Inflammatory macrophage treated with lipopolysaccharide for 4 hours (primary cell): ENCODE measurements around the gene PTPRE.

Experiments used
- DNase-seq: peaks from one replicate; pipeline ENCODE4 v3.0.0-alpha.2; 2020

The PTPRE gene

DNA sequence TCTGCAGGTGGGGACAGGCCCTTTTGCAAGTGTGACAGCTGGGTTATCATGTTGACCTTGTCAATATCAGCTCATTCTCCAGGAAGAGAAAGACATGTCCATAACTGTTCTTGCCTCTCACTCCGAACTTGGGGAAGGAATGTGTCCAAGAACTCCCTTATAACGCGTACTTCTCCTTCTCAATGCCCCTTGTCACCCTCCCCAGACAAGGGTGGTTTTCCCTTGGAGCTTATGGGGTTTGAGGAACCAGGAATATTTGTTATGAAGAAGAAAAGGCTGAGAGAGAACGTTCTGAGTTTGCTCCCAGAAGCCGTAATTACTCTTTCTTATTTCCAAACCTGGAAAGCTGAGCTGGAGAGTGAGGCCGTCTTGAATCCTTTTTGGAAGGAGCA lies 141.9 kb downstream of the PTPRE start:
- no peak for DNase-seq

DNA sequence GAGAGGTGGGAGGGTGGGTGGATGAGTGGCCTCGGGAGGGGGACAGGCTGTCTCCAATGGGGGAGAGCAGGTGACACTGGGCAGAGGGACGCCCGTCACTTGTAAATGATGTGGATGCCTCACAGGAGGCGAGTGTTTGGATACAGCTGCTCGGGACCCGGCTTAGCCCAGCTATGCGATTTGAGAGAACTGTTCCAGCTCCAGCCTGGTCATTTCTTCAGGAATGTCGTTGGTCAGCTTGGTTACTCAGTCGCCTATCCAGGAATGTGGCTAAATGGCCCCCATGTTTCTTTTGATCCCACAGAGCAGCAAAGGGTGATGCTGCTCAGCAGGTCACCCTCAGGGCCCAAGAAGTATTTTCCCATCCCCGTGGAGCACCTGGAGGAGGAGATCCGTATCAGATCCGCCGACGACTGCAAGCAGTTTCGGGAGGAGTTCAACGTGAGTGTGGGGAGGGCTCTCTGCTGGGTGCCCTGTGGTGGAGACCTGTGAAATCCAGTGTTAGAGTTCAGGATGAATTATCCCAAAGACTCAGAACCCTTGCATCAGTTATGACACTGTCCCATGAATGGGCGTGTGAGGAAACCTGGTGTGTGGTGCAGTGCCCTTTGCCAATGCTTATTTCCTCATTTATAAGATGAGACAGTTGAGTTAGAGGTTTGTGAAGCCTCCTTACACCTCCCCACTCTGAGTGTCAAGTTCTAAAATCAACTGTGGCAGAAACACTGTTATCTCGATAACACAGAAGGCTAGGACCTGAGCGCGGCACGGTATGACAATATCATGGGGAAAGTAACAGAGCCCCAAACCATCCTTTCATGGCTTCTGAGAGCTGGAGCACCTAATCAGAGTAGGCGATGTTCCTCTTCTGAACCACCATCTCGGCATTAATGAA lies 142.6 kb downstream of the PTPRE start:
- DNase-seq = peak; percentile 92

DNA sequence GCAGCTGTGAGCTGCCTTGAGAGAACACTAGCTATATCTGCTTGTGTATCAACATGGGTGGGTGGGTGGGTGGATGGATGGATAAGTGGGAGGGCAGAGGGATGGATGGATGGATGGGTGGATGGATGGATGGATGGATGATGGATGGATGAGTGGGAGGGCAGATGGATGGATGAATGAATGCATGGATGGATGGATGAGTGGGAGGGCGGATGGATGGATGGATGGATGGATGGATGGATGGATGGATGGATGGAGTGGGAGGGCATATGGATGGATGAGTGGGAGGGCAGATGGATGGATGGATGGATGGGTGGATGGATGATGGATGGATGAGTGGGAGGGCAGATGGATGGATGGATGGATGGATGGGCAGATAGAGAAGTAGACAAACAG lies 143.2 kb downstream of the PTPRE start:
- DNase-seq = no peak

DNA sequence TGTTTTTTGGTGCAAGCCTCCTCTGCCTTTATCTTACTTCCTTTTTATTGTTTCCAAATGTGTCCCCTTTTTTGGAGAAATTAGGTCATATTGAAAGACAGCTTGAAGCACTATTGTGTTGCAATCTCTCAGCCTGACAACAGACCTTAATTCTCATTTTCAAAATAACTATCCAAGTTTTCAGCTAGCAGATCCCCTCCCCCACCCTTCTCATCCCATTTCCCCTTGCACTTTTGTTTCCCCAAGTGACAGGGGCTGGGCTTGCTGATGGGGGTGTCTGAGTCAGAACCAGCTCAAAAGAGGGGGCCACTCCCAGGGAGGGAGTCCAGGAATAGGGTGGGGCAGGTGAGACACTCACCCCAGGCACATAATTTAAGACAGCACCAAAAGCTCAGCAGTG lies 144.0 kb downstream of the PTPRE start:
- DNase-seq = peak; percentile 96

DNA sequence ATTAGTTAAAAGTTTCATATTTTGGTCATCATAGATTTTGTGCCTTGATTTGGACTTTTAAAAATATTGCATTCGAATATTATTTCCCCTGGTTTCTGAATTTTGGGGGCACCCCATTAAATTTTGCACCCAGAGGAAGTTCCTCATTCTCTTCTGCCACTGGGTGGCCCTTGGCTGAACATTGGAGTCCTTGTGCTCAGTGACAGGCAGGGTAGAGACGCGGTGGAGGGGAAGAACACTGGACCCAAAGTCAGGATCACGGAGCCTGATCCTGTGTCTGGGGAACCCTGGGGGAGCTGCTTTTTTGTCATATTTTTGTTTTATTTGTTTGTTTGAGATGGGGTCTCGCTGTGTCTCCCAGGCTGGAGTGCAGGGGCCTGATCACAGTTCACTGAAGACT lies 144.6 kb downstream of the PTPRE start:
- peak; percentile 39 for DNase-seq

DNA sequence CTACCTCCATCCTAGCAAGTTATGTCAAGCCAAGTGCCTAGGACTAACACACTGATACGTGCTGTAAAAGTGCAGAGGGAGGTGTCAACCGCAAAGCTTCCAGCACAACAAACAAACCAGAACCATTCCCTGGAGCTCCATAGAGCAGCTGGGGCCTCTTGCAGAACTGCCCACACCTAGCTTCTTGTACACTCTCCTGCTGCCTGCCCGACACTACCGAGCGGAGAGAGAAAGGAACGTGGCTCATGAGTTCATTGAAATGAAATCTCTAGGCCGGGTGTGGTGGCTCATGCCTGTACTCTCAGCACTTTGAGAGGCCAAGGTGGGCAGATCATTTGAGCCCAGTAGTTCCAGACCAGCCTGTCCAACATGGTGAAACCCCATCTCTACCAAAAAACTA lies 145.8 kb downstream of the PTPRE start:
- no peak for DNase-seq

DNA sequence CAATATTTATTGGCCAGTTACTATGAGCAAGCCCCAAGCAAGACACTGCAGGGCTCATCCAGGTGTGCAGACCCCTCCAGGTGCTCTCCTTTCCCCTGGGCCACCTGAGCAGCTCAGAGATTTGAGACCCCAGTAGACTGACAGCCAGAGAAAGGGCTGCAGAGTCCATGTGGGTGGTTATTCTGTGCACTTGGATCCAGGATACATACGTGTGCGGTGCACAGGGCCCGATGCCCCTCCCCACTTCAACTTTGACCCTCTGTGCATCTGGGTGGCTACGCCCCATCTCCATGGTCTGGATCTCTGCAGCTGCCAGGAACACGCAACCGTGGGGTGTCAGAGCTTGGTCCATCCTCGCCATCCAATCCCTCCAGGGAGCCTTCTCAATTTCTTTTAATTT lies 146.5 kb downstream of the PTPRE start:
- no peak for DNase-seq

DNA sequence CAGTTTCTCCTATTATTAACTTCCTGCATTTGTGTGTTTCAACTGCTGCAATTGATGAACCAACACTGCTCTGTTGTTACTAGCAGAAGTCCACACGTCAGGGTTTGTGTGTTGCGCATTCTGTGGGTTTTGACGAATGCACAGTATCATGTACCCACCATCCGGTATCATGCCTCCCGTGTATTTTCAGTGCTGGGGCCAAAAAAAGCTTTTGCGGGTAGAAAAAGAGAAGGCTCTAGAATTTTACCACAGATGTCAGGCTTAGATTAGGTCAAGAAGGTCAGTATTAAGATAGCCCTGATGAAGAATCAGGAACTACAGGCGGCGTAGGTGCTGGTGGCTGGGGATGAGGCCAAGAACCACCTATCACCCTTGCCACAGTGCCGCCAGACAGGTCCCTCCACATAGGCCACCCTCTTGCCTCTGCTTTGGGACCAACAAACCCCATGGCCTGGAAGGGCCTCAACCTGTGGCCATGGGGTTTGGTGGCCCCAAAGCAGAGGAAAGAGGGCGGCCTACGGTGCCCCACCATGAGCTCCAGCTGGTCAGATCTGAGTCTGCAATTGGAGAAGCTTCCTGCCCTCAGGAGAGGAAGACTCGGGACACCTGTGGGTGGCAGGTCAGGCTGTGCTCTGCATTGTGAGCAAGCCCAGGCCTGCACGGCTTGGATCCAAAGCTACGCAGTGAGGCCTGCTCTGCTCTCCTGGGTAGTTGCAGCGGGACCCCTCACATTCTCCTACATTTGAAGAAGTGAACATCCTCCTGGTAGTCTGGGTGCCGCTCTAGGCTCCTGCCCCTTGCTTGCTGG lies 147.5 kb downstream of the PTPRE start:
- DNase-seq = peak; percentile 93

DNA sequence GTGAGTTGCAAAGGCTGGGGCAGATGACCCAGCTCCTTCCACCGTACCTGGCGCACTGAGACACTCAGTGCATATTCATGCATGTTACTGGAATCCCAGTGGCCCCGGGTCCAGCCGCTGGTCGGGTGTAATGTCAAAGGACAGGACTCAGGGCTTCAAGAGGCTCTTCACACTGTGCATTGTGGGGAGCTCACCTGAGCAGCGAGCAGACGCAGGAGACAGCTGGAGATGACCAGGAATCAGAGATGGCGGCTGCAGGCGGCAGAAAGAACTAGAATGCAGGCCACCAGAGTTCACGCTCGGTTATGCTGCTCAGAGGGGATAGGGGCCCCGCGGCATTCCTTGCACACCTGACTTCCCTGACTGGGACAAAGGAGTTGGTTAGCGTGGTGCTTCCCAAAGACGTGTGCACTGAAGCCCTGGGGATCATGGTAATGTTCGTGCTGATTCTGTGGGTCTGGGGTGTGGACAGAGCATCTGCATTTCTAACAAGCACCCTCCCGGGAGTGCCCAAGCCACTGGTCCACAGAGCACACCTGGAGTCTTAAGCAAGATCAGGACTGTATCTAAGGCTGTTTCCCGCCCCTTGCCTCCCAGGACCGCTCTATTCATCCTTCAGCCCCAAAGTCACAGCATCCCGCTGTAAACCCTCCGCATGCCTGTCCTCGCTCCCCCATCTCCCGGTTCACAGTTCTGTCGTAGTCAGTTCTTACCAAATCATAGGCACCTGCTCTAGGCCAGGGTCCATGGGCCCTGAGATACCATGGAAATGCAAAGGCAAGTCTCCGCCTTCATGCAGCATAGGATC lies 148.4 kb downstream of the PTPRE start:
- no peak for DNase-seq

DNA sequence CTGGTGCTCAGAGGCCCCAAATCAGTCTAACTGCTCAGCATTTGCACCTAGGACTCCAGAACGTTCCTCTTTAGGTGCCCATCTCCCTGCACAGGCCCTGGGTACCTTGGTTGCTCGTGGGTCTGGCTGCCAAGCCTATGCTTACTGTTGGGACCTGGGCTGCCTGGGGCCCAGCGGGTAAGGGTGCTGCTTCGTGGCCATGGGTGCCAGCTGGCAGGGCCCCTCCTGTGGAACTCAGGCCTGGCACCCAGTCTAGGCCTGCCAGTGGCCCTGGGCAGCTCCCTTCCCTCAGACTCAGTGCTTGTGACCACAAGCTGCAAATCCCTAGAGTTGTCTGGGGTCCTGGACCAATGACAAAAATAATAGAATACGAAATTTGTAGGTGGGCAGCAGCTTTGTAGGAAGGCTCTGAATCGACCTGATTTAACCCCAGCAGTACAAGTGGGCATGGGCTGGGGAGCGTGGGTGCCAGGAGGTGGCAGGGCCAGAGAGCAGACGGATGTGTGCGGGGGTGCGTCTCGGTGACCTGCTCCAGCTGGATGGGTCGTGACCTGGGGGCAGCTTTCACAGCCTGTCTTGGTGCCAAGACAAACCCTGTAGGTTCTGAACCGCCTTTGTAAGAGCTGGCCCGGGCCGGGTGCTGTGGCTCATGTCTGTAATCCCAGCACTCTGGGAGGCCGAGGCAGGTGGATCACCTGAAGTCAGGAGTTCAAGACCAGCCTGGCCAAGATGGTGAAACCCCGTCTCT lies 149.6 kb downstream of the PTPRE start:
- DNase-seq = no peak

DNA sequence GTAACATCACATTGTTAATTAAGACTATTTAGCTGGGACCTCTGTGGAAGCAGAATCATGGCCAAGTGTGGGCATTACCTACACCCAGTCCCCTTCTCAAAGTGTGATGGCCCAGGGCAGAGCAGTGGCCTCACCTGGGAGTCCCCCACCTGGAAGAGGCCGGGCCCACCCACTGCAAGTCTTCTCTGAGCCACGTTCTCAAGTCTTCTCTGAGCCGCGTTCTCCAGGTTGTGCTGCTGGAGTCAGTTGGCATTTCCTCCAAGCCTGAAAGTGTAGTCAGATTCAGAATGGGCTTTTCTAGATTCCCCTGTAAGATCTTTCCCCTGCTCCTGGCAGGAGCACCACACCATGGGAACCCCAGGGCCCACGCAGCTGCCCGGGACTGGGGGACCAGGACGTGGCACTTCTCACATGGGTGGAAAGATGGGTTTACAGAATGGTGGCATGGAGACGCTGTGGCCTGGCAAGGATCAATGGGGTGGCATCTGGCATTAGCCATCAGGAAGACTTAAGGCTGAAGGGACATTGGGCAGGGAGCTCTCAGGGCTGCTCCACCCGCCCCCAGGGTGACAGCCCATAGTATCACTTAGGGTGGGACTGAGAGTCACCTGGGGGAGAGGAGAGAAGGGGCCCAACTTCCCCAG lies 151.3 kb downstream of the PTPRE start:
- no peak for DNase-seq

DNA sequence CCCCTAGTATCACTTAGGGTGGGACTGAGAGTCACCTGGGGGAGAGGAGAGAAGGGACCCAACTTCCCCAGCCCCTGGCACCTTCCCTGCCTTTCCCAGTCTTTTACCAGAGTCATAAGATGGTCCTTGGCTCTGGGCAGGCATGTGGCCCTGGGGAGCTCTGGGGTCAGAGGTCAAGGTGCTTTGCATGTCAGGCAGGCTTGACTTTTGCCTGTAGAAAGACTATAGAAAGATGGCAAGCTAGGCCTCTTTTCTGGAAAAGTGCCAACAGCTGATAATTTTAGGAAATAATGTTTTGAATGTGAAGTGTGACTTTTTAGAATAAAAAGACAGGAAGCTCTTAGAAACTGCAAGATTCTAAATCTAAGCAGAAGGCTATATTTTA lies 151.8 kb downstream of the PTPRE start:
- no peak for DNase-seq

DNA sequence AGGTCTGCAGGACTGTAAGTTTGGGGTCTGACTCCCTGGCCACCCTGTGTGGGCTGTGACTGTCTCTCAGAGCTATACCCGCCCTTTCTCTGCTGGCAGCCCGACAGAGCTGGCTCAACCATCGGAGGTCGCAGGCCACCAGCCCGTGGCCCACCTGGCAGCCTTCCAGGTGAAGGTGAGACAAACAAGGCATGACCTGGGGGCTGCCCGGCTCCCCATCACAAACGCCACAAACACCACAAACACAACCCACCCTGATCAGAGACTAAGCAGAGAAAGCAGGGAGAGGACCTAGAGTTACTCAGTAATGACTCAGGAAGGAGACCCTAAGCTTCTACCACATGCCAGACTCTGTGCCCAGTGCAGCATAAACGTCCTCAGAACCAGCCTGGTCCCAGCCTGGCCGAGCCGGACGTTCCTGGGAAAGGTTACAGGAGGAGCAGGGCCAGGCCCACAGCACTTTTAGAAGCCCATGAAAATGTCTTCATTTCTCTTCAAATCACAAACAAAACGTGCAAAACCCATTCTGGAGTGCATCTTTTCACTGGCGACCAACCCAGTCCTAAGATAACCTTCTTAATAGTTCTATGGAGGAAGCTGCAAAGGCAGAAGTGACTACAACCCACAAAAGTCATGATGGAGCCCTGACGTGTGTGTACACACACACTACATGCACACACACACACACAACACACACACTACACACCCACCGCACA lies 152.5 kb downstream of the PTPRE start:
- peak; percentile 36 for DNase-seq

DNA sequence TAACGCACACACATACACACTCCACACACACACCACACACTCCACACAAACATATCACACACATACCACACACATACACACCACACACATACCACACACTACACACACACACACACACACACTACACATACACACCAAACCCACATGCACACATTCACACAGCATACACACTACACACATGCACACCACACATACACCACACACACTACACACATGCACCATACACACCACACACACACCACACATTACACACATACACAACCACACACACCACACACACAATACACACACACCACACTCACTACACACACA lies 153.0 kb downstream of the PTPRE start:
- DNase-seq = no peak

DNA sequence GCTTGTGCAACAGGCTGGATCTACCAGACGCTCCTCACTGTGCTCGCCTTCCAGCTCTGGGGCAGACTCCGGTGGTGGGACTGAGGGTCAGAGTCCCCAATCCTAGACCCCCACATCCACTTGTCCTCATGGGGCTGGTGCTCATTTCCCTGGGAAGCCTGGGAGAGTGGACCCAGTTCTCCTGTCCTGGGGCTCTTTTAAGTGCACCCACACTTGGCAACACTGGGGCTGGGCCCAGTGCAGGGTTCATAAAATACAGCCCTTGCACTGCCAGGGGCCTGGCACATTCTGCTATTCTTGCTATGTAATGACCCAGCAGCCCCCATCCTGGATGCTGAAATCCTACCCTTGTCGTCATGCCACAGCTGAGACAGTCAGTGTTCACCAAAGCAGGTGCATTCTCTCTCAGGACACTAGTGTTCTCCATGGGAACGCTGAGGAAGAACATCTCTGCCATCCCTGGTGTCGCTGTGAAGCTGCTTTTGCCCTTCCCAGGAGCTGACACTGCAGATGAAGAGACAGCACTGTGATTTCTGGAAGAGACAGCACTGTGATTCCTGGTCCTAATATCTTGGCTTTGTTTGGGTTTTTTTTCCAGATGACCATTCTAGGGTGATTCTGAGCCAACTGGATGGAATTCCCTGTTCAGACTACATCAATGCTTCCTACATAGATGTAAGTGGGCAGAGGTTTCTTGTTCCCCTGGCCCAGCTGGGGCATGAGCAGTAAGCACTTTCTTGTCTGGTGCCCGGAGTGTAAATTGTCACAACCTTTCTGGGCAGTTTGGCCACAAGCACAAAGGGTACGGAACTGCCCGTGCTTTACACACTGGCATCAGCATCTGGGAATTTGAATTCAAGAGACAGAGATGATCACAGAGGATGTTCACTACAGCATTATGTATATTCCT lies 153.7 kb downstream of the PTPRE start:
- DNase-seq = no peak

DNA sequence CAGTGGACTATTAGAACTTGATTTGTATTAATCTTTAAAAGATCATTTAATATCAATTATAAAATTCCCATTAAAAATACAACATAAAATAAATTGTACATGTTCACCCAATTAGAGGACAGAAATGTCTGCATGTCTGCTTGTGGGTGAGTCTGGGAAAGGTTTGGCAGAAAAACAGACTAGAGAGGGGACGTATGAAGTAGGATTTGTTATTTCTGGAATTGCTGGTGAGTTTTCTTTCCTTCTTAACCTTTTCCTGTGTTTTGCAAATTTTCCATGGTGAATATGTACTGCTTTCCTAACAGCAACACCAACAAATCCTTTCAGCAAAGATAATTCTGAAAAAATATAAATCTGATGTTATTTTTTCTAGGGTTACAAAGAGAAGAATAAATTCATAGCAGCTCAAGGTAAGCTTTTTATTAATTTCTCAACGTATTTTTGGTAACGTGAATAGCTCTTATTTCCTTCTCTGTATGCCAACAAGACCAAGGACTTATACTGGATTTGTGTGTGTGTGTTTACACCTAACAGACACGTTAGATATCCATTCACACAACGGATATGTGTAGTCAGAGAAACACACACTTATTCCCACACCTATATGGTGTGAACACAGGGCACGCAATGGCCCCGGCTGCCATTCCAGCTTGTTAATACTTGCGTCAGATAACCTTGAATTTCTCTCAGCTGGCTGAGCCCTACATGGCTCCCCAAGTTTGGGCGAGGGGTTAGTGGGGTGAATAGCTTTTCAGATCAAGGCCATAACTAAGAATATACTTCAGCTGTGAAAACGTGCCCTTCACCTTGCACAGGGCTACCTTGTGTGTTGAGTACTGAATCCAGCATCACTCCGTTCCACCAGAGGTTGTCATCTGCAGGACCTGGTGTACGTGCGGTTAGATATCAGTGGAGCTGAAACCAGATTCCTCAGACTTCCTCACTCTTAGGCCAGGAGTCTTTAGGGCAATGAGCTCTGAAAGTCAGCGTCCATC lies 154.7 kb downstream of the PTPRE start:
- DNase-seq = no peak

DNA sequence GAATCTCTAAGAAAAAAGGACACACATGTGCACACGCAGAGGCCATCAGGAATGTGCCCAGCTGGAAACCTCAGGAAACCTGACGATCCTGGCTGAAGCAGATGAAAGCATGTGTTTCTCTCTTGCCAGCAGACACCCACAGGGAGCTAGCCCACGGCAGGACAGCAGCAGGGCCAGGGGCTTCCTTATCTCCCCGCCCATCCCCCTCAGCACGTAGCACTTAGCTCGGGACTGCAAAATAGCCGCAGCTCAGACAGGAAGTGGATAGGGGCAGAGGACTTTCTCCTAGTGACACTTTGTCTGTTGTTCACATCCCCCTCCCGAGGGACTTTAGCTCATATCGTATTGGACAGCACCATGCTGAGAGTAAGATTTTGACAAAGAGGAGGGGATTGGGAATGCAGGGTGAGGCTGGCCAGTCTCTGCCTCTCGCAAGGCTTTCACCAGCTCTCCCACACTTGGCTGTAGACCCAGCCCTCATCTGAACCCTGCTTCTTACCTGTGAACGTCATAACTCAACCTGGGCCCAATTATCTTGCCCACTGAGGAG lies 155.5 kb downstream of the PTPRE start:
- peak; percentile 58 for DNase-seq

DNA sequence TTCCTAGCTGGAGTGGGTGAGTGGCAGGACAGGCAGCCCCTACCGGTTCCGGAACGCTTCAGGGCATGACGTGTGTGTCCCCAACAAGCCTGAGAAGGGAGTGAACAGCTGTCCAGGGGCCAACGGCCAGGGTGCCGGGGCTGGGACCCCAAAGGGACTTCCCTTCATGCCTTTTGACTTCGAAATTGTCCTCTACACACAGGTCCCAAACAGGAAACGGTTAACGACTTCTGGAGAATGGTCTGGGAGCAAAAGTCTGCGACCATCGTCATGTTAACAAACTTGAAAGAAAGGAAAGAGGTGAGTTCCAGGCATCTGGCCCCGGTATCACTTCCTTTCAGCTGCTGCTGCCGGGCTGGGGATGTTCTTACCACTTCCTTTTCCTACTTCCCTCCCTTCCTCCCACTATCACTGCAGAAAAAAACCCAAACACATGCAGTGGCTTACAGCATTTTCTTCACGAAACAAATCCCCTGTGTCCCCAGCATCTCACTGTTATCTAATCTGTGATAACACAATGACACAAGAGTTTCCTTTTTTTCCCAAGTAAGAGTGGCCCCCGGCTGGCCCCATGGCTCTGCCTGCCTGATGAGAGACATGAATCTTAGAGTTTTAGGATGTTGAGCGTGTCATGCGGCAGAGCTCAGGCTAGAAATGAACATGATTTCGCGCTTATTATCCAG lies 156.1 kb downstream of the PTPRE start:
- peak; percentile 95 for DNase-seq
